HG02759 (cell line): Measurements from ENCODE around the gene TAF4B.
"Not testable (repeated sequence)": the region's sequence is repeated elsewhere in the genome, so short reads cannot be mapped to it uniquely, and the experiment has no call there.

Experiments used
- ATAC-seq: cut with Tn5 transposase; IDR thresholded peaks from one replicate; pipeline ENCODE4 v1.9.1; 2021; ENCODE audit warnings: mild to moderate bottlenecking, moderate library complexity; ENCODE audit not compliant: unreplicated experiment

TAF4B gene, protein sequence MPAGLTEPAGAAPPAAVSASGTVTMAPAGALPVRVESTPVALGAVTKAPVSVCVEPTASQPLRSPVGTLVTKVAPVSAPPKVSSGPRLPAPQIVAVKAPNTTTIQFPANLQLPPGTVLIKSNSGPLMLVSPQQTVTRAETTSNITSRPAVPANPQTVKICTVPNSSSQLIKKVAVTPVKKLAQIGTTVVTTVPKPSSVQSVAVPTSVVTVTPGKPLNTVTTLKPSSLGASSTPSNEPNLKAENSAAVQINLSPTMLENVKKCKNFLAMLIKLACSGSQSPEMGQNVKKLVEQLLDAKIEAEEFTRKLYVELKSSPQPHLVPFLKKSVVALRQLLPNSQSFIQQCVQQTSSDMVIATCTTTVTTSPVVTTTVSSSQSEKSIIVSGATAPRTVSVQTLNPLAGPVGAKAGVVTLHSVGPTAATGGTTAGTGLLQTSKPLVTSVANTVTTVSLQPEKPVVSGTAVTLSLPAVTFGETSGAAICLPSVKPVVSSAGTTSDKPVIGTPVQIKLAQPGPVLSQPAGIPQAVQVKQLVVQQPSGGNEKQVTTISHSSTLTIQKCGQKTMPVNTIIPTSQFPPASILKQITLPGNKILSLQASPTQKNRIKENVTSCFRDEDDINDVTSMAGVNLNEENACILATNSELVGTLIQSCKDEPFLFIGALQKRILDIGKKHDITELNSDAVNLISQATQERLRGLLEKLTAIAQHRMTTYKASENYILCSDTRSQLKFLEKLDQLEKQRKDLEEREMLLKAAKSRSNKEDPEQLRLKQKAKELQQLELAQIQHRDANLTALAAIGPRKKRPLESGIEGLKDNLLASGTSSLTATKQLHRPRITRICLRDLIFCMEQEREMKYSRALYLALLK

DNA sequence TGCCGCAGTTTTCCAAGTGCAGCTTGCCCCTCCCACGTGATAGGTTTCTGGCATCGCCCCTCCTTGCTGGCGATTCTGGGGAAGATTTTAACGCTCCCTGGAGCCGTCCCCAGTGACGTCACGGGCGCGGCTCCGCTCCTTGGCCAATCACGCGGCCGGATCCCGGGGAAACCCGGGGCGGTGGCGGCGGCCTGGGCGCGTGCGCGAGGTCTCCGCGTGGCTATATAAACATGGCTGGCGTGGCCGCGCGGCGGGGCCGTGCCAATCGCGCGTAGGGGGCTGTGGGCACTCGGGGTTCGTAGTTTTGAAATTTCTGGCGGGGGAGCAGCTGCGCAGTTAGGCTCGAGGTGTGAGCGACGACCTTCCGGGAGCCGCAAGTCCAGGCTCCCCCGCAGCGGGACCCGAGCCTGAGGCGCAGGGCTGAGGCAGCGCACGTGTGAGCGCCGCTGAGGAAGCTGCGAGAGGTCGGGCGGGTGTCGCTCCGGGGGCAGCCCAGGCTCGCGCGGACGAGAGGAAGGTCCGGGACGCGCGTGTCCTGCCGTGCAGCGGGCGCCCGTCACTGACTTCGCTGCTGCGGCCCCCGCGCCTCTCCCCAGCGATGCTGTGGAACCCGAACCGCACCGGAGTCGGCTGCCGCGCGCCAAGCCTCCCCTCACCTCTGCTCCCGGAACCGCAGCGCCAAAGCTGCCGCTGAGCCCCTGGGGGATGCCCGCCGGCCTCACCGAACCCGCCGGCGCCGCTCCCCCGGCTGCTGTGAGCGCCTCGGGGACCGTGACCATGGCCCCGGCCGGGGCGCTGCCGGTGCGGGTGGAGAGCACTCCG, at the start of gene TAF4B:
TAF4B (plus strand) TSS at position 217 of the 822 bp plus-strand sequence; CDS start at position 706, 489 bp downstream.
- peak; percentile 94 for ATAC-seq

DNA sequence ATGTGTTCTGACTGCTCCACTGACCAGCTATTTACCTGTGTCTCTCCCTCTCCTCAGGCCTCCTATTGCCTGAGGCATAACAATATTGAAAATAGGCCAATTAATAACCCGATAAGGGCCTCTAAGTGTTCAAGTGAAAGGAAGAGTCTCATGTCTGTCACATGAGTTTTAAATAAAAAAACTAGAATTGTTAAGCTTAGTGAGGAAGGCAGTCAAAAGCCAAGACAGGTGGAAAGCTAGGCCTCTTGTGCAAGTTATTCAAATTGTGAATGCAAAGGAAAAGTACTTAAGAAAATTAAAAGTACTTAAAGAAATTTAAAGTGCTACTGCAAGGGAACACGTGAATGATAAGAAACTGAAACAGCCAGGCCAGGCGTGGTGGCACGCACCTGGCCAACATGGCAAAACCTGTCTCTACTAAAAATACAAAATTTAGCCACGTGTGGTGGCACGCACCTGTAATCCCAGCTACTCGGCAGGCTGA, 44.9 kb upstream of the TAF4B start:
- peak; percentile 74 for ATAC-seq

DNA sequence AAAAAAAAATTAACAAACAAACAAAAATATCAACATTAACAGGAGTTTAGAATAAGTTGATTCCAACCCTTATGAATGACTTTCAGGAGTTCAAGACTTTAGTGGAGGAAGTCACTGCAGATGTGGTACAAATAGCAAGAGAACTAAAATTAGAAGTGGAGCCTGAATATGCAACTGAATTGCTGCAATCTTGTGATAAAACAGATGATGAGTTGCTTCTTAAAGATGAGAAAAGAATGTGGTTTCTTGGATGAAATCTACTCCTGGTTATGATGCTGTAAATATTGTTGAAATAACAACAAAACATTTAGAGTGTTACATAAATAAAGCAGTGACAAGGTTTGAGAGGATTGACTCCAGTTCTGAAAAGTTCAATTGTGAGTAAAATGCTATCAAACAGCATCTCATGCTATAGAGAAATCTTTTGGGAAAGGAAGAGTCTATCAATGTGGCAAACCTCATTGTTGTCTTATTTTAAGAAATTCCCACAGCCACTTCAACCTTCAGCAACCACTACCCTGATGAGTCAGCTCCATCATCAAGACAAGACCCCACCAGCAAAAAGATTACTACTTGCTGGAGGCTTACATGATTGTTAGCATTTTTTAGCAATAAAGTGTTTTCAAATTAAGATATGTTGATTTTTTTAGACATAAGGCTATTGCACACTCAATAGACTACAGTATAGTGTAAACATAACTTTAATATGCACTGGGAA, 42.7 kb upstream of the TAF4B start:
- no peak for ATAC-seq

DNA sequence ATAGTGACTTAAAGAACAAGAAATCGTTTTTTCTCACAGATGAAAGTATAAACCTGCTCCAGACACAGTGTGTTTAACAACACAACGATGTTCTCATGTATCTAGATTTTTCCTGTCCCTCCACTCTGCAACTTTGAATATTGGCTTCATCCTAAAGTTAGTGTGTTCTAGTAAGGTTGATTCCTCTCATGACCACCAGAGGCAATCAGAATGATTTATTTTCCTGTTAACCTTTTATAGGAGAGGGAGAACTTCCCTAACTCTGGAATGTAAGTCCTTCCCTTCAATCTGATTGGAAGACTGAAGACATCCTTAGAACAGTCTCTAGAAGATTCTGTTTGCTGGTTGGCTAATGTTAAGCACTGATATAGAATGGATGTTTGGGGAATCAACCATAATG, 41.0 kb upstream of the TAF4B start:
- no peak for ATAC-seq

DNA sequence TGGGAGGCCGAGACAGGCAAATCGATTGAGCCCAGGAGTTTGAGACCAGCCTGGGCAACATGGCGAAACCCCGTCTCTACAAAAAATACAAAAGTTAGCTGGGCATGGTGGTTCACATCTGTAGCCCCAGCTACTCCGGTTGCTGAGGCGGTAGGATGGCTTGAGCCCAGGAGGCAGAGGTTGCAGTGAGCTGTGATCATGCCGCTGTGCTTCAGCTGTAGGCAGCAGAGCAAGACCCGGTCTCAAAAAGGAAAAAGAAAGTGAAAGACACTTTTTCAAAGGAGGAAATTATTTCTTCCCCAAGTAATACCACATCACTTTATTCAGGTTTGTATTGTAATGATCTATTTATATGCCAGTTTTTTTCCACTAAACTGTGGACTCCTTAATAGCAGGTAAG, 35.7 kb upstream of the TAF4B start:
- peak; percentile 91 for ATAC-seq

DNA sequence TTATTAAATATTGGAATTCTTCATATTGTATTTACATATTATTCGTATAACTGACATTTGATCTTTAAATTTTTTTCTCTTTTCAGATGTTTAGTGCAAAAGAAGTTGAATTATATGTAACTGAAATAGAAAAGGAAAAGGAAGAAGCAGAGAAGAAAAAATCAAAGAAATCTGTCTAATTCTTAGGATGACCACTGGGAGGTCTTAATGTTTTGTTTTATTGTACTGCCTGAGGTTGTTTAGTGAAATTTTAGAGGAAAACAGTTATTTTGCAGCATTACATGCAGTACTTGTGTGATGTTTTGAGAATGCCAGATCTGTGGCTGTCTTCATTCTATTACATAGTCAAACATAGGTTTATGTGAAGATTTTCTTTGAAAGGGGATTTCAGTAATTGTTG, 34.0 kb upstream of the TAF4B start:
- no peak for ATAC-seq

DNA sequence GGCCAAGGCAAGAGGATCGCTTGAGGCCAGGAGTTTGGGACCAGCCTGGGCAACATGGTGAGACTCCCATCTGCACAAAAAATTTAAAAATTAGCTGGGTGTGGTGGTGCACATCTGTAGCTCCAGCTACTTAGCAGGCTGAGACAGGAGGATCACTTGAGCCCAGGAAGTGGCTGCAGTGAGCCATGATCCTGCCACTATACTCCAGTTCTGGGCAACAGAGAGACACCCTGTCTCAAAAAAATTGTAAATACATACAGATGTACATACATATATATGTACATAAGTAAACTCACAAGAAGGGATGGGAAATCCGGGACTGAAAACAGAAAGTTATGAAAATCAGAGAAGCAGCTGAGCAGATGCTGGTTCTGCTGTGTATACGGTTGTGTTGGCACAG, 29.6 kb upstream of the TAF4B start:
- ATAC-seq = no peak

DNA sequence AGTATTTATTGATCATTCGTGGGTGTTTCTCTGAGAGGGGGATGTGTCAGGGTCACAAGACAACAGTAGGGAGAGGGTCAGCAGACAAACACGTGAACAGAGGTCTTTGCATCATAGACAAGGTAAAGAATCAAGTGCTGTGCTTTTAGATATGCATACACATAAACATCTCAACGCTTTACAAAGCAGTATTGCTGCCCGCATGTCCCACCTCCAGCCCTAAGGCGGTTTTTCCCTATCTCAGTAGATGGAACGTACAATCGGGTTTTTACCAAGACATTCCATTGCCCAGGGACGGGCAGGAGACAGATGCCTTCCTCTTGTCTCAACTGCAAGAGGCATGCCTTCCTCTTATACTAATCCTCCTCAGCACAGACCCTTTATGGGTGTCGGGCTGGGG, 24.2 kb upstream of the TAF4B start:
- not testable (repeated sequence) for ATAC-seq

DNA sequence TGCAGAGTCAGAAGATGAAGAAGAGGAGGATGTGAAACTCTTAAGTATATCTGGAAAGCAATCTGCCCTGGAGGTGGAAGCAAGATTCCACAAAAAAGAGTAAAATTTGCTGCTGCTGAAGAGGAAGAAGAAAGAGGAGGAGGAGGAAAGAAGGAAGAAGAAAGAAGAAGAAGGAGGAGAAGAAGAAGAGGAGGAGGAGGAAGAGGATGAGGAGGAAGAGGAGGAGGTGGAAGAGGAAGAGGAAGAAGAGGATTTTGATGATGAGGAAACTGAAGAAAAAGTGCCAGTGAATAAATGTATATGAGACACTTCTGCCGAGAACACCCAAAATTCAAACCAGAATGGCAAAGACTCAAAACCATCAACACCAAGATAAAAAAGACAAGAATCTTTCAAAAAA, 20.9 kb upstream of the TAF4B start:
- no peak for ATAC-seq

DNA sequence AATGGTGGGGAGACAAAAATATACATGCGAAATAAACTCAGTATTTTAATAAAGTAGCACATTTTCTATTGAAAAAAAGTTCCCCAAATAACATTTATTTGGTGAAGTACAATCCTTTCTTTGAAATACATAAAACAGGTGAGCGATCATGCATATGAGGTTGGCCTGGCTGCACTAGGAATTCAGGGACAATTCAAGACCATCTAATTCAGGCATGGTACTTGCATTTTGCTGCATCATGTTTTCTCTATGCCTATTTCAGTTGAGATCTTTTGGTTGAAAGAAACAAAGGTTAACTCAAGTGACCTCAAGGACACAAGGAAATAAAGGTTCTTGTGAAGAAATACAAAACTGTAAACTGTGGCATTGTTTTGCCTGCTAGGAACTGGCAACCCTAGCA, 19.8 kb upstream of the TAF4B start:
- no peak for ATAC-seq

DNA sequence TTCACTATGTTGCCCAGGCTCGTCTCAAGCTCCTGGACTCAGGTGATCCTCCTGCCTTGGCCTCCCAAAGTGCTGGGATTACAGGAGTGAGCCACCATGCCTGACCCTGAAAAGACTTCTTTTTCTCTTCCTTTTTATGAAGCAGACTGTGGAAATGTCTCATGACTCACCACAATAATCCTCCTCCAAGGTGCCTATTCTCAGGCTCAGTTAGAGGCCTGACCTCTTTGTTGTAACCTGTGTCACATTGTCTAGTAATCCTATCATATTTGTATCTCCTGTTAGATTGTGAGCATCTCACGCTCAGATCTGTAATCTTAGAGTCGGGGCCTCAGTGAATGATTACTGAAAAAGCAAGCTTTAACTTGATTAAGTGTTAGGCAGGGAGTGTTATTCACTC, 18.3 kb upstream of the TAF4B start:
- ATAC-seq = no peak

DNA sequence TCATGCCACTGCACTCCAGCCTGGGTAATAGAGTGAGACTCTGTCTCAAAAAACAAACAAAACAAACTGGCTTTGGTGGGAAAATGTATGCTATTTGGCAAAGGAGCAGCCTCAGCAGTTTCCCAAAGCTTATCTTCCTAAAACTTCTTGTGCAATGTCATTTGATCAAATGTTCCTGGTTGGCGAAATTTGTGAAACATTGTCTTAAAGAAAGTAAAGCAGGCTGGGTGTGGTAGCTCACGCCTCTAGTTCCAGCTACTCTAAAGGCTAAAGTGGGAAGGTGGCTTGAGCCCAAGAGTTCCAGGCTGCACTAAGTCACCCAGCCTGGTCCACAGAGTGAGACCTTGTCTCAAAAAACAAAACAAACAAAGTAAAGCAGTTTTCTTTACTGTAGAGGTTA, 17.3 kb upstream of the TAF4B start:
- no peak for ATAC-seq

DNA sequence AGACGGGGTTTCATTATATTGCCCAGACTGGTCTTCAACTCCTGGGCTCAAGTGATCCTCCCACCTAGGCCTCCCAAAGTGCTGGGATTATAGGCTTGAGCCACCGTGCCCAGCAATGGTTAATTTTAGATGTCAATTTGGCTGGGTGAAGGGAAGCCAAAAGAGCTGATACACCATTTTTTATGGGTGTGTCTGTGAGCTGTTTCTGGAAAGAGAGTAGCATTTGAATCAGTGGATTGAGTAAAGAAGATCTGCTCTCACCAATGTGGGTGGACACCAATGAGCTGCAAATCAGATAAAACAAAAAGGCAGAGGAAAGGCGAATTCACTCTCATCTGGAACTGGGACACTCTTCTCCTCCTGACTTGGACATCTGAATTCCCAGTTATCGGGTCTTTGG, 16.1 kb upstream of the TAF4B start:
- no peak for ATAC-seq

DNA sequence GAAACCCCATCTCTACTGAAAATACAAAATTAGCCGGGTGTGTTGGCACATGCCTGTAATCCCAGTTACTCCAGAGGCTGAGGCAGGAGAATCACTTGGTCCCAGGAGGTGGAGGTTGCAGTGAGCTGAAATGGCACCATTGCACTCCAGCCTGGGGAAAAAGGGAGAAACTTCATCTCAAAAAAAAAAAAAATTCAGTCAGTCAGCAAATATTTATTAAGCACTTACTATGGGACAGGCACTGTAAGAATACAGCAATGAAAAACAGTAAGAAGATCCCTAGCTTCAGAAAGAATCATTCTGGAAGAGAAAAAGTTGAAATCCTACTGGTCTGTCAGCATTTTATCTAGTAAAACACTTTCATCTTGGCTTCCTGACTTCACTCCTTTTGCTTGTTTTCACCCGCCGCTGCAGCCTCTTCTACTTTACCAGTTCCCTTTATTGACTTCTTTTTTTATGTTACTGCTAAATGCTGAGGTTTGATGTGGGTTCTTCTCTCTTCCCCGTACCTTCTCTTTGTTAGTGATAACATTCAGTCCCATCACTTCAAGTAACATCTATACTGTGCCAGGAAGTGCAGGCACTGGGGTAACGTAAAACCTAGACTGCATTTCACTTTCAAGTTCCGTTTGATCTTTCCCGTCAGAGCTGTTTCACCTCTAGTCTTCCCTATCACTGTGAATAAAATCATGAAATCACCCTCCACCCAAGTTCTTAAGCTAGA, 10.8 kb upstream of the TAF4B start:
- ATAC-seq = peak; percentile 90

DNA sequence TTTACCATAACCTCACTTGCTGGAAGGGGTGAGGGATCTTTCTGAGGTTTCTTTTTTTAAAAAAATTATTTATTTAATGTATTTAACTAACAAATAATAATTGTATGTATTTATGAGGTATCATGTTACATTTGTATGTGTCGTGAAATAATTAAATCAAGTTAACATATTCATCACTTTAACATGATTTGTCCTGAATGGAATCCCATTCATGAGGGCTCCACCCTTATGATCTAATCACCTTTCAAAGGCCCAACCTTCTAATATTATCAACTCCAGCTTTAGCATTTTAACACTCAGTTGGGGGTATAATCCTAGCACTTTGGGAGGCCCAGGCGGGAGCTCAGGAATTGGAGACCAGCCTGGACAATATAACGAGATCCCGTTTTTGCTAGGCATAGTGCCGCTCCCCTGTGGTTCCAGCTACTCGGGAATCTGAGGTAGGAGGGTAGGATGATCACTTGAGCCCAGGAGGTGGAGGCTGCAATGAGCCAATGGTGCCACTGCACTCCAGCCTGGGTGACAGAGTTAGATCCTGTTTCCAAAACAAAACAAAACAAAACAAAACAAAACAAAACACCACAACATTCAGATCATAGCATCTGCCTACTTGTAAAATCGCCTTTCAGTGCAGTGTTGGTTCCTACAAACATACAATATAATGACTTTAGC, 1.1 kb upstream of the TAF4B start:
- no peak for ATAC-seq

DNA sequence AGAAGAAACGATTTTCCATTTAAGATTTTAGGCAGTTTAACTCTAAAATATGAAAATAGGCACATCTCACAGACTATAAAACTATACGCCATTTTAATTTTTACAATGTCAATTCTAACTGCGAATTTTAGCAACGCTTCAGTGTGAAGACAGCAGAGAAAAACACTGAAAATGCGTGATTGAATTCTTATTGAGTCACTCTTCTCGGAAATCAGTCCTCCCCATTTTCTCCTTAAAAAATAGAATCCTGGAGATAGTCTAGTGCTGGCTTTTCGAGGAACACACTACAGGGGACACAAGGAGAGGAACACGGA, 373 bp upstream of the TAF4B start:
- no peak for ATAC-seq

DNA sequence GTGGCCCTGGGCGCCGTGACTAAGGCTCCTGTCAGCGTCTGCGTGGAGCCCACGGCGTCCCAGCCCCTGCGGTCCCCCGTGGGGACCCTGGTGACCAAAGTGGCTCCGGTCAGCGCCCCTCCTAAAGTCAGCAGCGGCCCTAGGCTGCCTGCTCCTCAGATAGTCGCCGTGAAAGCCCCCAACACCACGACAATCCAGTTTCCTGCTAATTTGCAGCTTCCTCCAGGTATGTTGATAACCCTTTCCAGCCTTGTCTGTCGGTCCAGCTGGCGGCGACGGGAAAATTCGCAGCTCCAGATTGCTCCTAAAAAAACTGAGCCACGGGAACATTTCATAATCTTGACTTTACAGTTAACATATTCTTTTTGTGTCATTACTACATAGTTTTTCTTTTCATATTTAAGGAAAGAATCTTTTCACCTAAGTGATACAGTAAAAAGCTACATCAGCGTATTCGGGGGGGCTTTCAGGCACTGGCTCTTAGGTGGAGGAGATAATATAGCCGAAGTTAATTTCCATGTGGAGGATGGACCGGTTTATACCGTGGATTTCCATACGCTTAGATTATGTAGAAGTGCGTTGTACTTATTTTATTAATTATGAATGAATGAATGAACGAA, 916 bp downstream of the TAF4B start:
- ATAC-seq = no peak

DNA sequence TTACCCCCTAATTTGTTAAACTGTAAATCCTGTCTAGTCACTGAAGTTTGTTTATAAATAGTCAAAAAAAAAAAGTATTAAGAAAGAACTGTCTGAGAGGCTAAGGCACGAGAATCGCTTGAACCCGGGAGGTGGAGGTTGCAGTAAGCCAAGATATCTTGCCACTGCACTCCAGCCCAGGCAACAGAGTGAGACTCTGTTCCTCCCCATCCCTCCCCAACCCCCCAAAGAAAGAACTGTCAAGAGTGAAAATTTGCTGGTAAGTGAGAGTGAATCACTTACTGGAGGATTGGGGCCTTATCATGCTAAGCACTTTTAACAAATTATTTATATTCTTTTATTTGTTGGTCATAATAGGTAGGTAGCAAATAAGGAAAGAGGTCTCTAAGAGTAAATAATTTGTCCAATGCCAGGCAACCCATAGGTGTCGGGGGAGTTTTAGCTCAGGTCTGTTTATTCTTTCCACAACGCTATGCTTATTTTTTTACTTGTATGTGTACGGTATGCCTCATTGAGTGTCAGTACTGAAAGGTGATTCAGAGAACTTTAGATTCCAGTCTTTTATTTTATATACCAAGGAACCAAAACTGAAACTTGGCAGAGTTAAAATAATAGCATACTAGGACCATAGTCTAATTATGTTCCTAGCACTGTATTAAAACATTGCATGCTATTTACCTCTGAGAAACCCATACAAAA, 2.5 kb downstream of the TAF4B start:
- no peak for ATAC-seq
